Caco-2 (cell line): ENCODE measurements around the gene MYO5B. TPM values are rescaled to one million over a fixed set of nuclear protein-coding genes. Genes with fewer than 3 reads are reported as not detected.

Experiments used
- BruUV-seq: library from RNA; stranded (reverse); fragments of 400-500 nt; replicated peaks from 2 replicates; lab custom pipeline; 2021; lab: Mats Ljungman, UMichigan
- CTCF ChIA-PET: fragments of 300-600 bp; sonication (Branson Sonifier 250); formaldehyde crosslinking; loops from one replicate; lab custom pipeline; 2022; ENCODE audit warnings: antibody characterized with exemption; lab: Charles Lee
- POLR2A ChIA-PET: fragments of 300-600 bp; sonication (Branson Sonifier 250); formaldehyde crosslinking; loops from one replicate; lab custom pipeline; 2022; ENCODE audit warnings: antibody characterized with exemption; lab: Charles Lee
- DNase-seq, 2 experiments: peaks; one replicate each; pipeline versions ENCODE4 v3.0.0 to v3.0.0-alpha.2; 2020 to 2022
- H3K27me3 ChIP-seq: replicated peaks from 2 replicates; pipeline ENCODE4 v1.6.0; 2011; ENCODE audit warnings: low read length; ENCODE audit not compliant: control insufficient read depth, insufficient read depth
- H3K36me3 ChIP-seq: 2 replicates; pipeline ENCODE4 v1.5.1; 2011; ENCODE audit warnings: low read length; ENCODE audit not compliant: control insufficient read depth, insufficient read depth
- H3K4me1 ChIP-seq: fragments of 250-450 bp; sonication (Bioruptor Pico); 2 replicates; pipeline ENCODE4 v1.5.1; 2020; ENCODE audit warnings: mild to moderate bottlenecking
- H3K4me3 ChIP-seq: 2 replicates; pipeline ENCODE4 v1.5.1; 2011; ENCODE audit warnings: low read depth, mild to moderate bottlenecking, control low read depth, low read length
- H3K9me3 ChIP-seq: fragments of 250-450 bp; sonication (Bioruptor Pico); 2 replicates; pipeline ENCODE4 v1.5.1; 2020; ENCODE audit warnings: mild to moderate bottlenecking, moderate library complexity
- H3K27ac Mint-ChIP-seq: one replicate; pipeline ENCODE4 v1.8.0; 2022; ENCODE audit warnings: mixed read lengths; ENCODE audit not compliant: unreplicated experiment
- H3K27me3 Mint-ChIP-seq: one replicate; pipeline ENCODE4 v1.8.0; 2022; ENCODE audit warnings: mixed read lengths; ENCODE audit not compliant: insufficient read depth, unreplicated experiment
- H3K36me3 Mint-ChIP-seq: one replicate; pipeline ENCODE4 v1.8.0; 2022; ENCODE audit warnings: mild to moderate bottlenecking, mixed read lengths; ENCODE audit not compliant: insufficient read depth, unreplicated experiment
- H3K4me1 Mint-ChIP-seq: one replicate; pipeline ENCODE4 v1.8.0; 2022; ENCODE audit warnings: low read depth, mixed read lengths; ENCODE audit not compliant: unreplicated experiment
- H3K4me3 Mint-ChIP-seq: one replicate; pipeline ENCODE4 v1.8.0; 2022; ENCODE audit warnings: mild to moderate bottlenecking, moderate library complexity, mixed read lengths; ENCODE audit not compliant: unreplicated experiment
- H3K9me3 Mint-ChIP-seq: one replicate; pipeline ENCODE4 v1.8.0; 2022; ENCODE audit warnings: mixed read lengths; ENCODE audit not compliant: unreplicated experiment
- CTCF ChIP-seq, 2 experiments: fragments of 200-600 bp in 1 of 2; IDR thresholded peaks; 1 replicate in 1 of 2; 2 replicates in 1 of 2; pipeline versions ENCODE4 v1.5.1 to v1.8.0; 2011 to 2022; ENCODE audit warnings: antibody characterized with exemption in 1 of 2, control low read depth in 1 of 2, inconsistent platforms in 1 of 2, low read depth in 1 of 2, low read length in 1 of 2, mild to moderate bottlenecking in 1 of 2, moderate library complexity in 1 of 2; ENCODE audit not compliant: insufficient read depth in 1 of 2, severe bottlenecking in 1 of 2, unreplicated experiment in 1 of 2
- intact Hi-C: fragments of 100-400 bp; cut with micrococcal nuclease; formaldehyde crosslinking; loops from one replicate; pipeline ENCODE4 v1.10.0; 2022; ENCODE audit not compliant: unreplicated experiment
- total RNA-seq: library from RNA; stranded (reverse); gene quantifications from 2 replicates; pipeline ENCODE4 v1.2.3, GENCODE V29; 2022

Gene MYO5B
- total RNA-seq, 1 experiment from 2014 or later, result 28.3 TPM

- intact Hi-C loops, result no loop called here
- H3K4me3 ChIP-seq, result no peak overlapping the region
Measured at GRCh38 chr18:49847524-49847923, 347.4 kb downstream of the MYO5B start.

GRCh38 chr18:49846718-49847470 lies 348.1 kb downstream of the MYO5B start:
- Mint-ChIP-seq H3K4me1 (no peaks in the 10 kb centered on the region), H3K4me3 (no peak overlapping the region), H3K36me3 (peaks cover 17% of the 10 kb centered on the region), H3K9me3 (no peaks in the 10 kb centered on the region), H3K27me3 (no peaks in the 10 kb centered on the region), H3K27ac (no peak overlapping the region)
- no TSS peak for BruUV-seq
- Histone ChIP-seq H3K9me3 (no peaks in the 10 kb centered on the region), H3K27me3 (no peaks in the 10 kb centered on the region), H3K36me3 (no peaks in the 10 kb centered on the region), H3K4me1 (no peaks in the 10 kb centered on the region), H3K4me3 (no peak overlapping the region)
- no peak for TF ChIP-seq CTCF (IDR thresholded peaks at IDR 0.05; ENCODE audit: insufficient read depth in 1 of 2, low read depth in 1 of 2, low read length in 1 of 2, severe bottlenecking in 1 of 2, unreplicated experiment in 1 of 2)
- ChIA-PET POLR2A (no interaction called here), CTCF (no interaction called here)
- intact Hi-C loops, result no loop called here
- no peak for DNase-seq

More at GRCh38 chr18:49847524-49847923, 347.4 kb downstream of the MYO5B start:
- no peak overlapping the region for H3K4me3 Mint-ChIP-seq
- Histone ChIP-seq H3K4me1 (no peaks in the 10 kb centered on the region), H3K36me3 (no peaks in the 10 kb centered on the region), H3K9me3 (no peaks in the 10 kb centered on the region), H3K27me3 (no peaks in the 10 kb centered on the region)
- no TSS peak for BruUV-seq
- H3K9me3 Mint-ChIP-seq, result no peaks in the 10 kb centered on the region
- no peaks in the 10 kb centered on the region for H3K27me3 Mint-ChIP-seq
- POLR2A ChIA-PET, result no interaction called here
- H3K36me3 Mint-ChIP-seq, result peaks cover 17% of the 10 kb centered on the region
- TF ChIP-seq CTCF (IDR thresholded peaks at IDR 0.05; ENCODE audit: insufficient read depth in 1 of 2, low read depth in 1 of 2, low read length in 1 of 2, severe bottlenecking in 1 of 2, unreplicated experiment in 1 of 2), result no peak
- DNase-seq, result no peak
- no peaks in the 10 kb centered on the region for H3K4me1 Mint-ChIP-seq
- CTCF ChIA-PET, result no interaction called here
- no peak overlapping the region for H3K27ac Mint-ChIP-seq

- Mint-ChIP-seq H3K4me3 (no peak overlapping the region), H3K4me1 (no peaks in the 10 kb centered on the region), H3K9me3 (no peaks in the 10 kb centered on the region), H3K36me3 (peaks cover 20% of the 10 kb centered on the region), H3K27me3 (no peaks in the 10 kb centered on the region), H3K27ac (no peak overlapping the region)
- Histone ChIP-seq H3K36me3 (no peaks in the 10 kb centered on the region; the same call in 1 of the 2 replicates), H3K9me3 (no peaks in the 10 kb centered on the region), H3K4me1 (no peaks in the 10 kb centered on the region), H3K4me3 (no peak overlapping the region), H3K27me3 (no peaks in the 10 kb centered on the region)
- intact Hi-C loops, result no loop called here
- no TSS peak for BruUV-seq
- ChIA-PET POLR2A (no interaction called here), CTCF (no interaction called here)
- DNase-seq, result no peak
- TF ChIP-seq CTCF (IDR thresholded peaks at IDR 0.05; ENCODE audit: insufficient read depth in 1 of 2, low read depth in 1 of 2, low read length in 1 of 2, severe bottlenecking in 1 of 2, unreplicated experiment in 1 of 2), result no peak
Measured at GRCh38 chr18:49846361-49846662, 348.6 kb downstream of the MYO5B start.
